ENCODE results near the gene EFHD2.
"Not testable (repeated sequence)": the region's sequence is repeated elsewhere in the genome, so short reads cannot be mapped to it uniquely, and the experiment has no call there.

EFHD2 gene

GRCh38 chr1:15386164-15386749 is 23.4 kb upstream of the EFHD2 start:
- no peak for DNase-seq (ENCODE audit: low read depth in 2 of 2, low spot score in 1 of 2)

DNA sequence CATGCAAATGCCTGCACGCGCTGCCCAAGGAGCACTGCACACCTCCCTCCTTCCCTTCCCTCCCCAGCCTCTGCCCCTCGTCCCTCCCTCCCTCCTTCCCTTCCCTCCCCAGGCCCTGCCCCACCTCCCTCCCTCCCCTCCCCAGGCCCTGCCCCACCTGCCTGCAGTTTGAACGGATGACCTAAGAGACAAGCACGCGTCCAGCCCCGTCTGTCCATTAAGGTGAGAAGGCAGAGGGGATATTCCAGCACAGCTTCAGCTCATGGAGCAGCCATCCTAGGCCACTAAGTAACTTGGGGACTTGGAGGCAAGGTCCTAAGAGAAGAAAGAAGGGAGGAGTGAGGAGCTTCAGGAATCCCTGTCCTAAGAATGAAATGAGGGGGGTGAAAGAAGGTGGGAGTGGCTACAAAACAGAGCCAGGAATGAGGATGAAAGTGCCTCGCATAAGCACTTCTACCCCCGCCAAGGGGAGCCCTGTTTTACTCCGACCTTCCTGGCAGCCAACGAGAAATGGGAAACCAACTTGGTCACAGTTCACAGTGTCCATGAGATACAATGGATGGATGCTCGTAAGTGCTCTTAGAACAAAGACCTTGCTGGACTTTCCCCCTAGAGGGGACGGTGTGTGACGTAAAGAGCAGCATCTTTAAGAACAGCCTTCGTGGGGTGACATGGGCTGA is 21.3 kb upstream of the EFHD2 start:
- no peak for DNase-seq (ENCODE audit: low read depth in 2 of 2, low spot score in 1 of 2)

DNA sequence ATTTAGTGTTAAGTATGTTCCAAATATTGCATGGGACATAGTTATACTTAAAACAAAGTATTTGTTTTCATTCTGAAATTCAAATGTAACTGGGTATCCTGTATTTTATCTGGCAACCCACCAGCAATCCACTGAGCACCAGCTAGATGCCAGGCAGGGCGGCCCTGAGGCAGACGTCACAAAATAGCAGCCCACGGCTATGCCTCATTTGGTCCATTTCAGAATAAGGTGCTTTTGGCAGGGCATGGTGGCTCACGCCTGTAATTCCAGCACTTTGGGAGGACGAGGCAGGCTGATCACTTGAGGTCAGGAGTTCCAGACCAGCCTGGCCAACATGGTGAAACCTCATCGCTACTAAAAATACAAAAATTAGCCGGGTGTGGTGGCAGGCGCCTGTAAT is 19.9 kb upstream of the EFHD2 start:
- DNase-seq (ENCODE audit: low read depth in 2 of 2, low spot score in 1 of 2): not testable (repeated sequence)

DNA sequence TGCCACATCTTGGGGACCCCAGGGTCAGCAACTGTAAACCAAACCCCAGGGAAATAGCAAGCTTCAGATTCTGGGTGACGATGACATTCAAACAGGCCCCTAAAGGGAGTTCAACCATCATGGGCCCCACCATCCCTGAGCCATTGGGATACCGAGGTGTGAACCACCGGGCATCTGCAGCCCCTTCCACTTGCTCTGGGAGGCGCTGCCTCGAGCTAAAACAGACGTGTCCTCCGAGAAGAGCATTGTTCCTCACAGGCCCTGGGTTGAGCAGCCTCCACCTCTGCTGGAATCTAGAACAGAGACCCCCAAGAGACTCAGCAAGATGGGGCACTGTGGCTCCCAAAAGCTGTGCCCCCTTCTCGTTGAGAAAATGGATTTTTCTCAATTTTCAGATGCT is 19.0 kb upstream of the EFHD2 start:
- DNase-seq (ENCODE audit: low read depth in 2 of 2, low spot score in 1 of 2): no peak

GRCh38 chr1:15391366-15391765 is 18.3 kb upstream of the EFHD2 start:
- DNase-seq (ENCODE audit: low read depth in 2 of 2, low spot score in 1 of 2): no peak

- DNase-seq (ENCODE audit: low read depth in 2 of 2, low spot score in 1 of 2): no peak
Observed at GRCh38 chr1:15393475-15394257, 16.0 kb upstream of the EFHD2 start.

- DNase-seq (ENCODE audit: low read depth in 2 of 2, low spot score in 1 of 2): no peak
Observed at GRCh38 chr1:15394258-15394690, 15.4 kb upstream of the EFHD2 start.

GRCh38 chr1:15397236-15397635 is 12.5 kb upstream of the EFHD2 start:
- DNase-seq (ENCODE audit: low read depth in 2 of 2, low spot score in 1 of 2): no peak

DNA sequence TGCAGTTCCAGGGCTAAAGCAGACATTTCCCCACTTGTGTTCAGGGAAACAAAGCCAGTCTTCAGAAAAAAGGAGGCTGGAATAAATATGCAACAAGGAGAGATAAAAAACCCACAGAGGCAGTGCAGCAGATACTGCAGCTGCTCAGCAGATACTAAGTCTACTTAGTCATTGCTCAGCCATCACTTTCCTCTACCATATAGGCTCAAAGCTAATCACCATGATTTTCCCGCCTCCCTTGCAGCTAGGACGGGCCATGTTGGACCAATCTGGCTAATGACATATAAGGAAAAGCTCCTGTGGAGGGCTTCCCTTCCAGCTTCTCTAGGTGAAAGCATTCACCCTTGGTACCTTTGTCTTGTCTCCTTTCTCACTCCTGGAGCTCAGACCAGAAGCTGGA is 10.0 kb upstream of the EFHD2 start:
- DNase-seq (ENCODE audit: low read depth in 2 of 2, low spot score in 1 of 2): no peak

GRCh38 chr1:15400627-15401026 is 9.1 kb upstream of the EFHD2 start:
- DNase-seq (ENCODE audit: low read depth in 2 of 2, low spot score in 1 of 2): no peak

- no peak for DNase-seq (ENCODE audit: low read depth in 2 of 2, low spot score in 1 of 2)
Observed at GRCh38 chr1:15401391-15402055, 8.2 kb upstream of the EFHD2 start.

DNA sequence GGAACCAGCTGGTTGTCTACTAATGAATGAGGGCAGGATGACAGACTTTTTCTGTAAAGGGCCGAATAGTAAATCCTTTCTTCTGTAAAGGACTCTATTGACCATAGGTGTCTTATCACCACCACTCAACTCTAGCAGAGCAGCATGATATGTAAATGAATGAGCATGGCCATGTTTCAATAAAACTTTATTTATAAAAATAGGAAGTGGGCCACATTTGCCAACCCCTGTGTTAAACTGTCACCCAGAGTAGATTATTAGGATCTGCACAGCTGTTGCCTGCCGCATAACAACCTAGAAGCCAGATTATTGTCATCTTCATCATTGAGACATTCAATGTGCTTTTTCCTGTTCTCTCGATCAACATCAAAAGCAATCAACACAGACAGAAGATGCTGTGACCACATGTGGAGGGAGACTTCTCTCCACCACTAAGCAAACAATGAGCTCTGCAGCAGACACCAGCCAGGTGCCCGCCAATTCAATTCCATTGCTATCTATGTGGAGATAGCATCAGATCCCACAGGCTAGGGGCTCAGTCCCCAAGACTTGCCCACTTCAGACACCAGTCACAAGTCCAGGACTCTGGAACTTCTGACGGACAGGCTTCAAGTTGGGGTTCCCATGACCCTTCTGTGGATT is 6.8 kb upstream of the EFHD2 start:
- DNase-seq (ENCODE audit: low read depth in 2 of 2, low spot score in 1 of 2): no peak

GRCh38 chr1:15403962-15404580 is 5.6 kb upstream of the EFHD2 start:
- DNase-seq (ENCODE audit: low read depth in 2 of 2, low spot score in 1 of 2): no peak

DNA sequence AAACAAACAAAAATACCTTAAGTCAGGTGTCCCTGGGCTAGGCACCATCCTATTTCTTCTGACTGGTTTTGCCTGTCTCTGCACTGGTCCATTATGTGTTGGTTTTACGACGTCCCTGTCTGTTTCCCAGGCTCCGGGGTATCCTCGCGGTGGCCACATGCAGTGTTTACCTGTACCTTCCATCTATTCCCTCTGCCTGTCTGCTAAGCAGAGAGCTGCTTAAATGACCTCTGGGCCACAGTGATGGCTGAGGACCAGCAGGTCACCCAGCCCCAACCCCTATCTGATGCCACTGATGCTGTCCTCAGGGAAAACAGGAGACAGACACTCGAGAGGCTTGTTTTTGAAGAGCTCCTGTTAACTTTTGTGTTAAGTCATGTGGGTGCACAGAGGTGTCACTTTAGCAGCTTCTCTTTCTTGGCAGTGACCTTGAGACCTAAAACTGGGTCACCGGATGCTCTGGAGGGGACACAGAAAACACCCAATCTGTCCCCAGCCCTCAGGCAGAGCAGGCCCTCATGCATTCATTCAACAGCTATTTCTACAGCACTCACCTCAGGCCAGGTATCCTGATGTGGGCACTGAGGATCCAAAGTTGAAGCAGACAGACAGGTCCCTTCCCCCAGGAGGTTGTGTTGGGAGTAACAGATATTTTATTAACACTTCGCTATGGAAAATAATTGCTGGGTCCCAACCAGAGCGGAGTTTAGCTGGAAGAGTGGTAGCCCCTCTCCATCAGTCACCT is 4.4 kb upstream of the EFHD2 start:
- DNase-seq (ENCODE audit: low read depth in 2 of 2, low spot score in 1 of 2): no peak

DNA sequence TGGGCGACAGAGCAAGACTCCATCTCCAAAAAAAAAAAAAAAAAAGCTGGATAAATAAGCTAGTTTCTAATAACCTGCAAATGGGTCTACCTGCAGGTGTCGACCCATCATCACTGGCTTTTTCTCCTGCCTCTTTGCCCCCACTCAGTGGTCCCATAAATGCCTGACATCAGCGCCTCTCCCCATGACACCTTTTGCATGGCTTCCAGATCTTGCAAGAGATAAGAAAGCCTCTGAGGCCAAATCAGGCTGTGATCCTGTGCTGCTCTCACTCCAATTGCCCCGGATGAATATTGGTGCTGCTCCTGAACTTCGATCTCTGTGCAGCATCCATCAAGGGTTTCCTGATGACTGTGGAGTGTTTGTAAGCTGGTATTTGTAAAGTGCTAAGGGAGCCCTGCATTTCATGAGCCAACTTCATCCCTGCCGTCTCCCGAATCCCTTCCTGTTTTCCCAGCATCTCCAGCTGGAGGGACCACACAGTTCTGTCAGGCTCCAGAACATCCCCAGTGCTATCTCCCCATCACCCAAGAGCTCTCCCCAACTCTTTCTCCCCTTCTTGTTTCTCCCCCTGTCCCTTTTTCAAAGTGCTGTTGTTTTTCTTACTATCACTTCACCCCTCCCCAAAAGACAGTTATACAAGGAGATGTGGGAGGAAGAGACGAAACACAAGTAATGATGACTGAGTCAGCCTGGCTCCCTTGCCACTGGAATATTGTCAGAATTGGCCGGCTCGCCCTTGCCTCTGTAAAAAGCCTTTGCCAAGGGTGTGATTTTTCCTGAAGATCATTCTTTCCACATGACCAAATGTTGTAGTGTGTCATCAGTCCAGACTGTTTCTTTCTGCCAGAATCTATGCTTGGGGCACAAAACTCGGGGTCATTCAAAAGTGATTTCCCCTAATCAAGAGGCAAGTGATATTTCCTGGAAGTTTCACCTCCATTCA is 2.8 kb upstream of the EFHD2 start:
- DNase-seq (ENCODE audit: low read depth in 2 of 2, low spot score in 1 of 2): no peak

- DNase-seq (ENCODE audit: low read depth in 2 of 2, low spot score in 1 of 2): no peak
Observed at GRCh38 chr1:15407580-15407979, 2.1 kb upstream of the EFHD2 start.

DNA sequence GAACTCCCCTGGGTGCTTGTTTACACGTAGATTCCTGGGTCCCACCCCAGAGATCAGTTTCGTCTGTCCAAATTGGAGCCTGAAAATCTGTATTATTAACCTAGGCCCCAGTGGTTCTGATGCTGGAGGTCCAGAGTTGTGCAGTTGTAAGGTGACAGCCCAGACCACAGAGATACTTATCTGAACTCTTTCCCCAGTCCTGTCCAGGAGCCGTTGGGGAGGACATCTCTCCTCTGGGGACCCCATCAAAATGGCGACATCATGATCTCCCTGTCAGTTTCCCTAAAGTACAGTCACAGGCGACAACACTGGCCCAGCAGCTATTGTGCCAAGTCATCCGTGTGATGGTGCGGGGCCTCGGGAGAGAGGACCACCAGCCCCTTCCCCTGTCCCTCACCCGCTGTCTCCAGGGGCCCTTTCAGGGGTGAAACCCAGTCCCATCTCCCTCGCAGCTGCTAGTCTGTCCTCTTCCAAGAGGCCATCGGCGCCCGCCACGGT is 749 bp upstream of the EFHD2 start:
- DNase-seq (ENCODE audit: low read depth in 2 of 2, low spot score in 1 of 2): no peak

- DNase-seq (ENCODE audit: low read depth in 2 of 2, low spot score in 1 of 2): no peak
Observed at GRCh38 chr1:15410223-15410883, 665 bp downstream of the EFHD2 start.
